ENCODE results near the gene MAPKAPK2. TPM values are rescaled to one million over a fixed set of nuclear protein-coding genes. Genes with fewer than 3 reads are reported as not detected.

Gene MAPKAPK2
- total RNA-seq, 2 experiments from 2014 or later = 157 to 166 TPM

- Histone ChIP-seq H3K4me3 (ENCODE audit: low read length) (no peak overlapping the region), H3K27ac (ENCODE audit: low read depth in 1 of 2, low read length in 2 of 2) (no peak overlapping the region), H3K36me3 (ENCODE audit: insufficient read depth, low read length) (no peaks in the 10 kb centered on the region), H3K27me3 (ENCODE audit: control insufficient read depth in 1 of 2, insufficient read depth in 2 of 2, low read length in 2 of 2) (no peaks in the 10 kb centered on the region), H3K4me1 (ENCODE audit: insufficient read depth, low read length) (peaks cover 57% of the 10 kb centered on the region), H3K9me3 (ENCODE audit: control insufficient read depth in 1 of 2, insufficient read depth in 1 of 2, low read length in 2 of 2) (no peaks in the 10 kb centered on the region)
- Mint-ChIP-seq H3K27me3 (no peaks in the 10 kb centered on the region), H3K4me3 (no peak overlapping the region), H3K27ac (peak overlapping the region; percentile 66), H3K36me3 (ENCODE audit: low read depth) (no peaks in the 10 kb centered on the region), H3K9me3 (no peaks in the 10 kb centered on the region), H3K4me1 (ENCODE audit: low read depth) (peaks cover 85% of the 10 kb centered on the region)
- no peak for ATAC-seq (ENCODE audit: poor library complexity)
- TF ChIP-seq CTCF (IDR thresholded peaks at IDR 0.05) = no peak
- ChIA-PET POLR2A (interaction anchor here (1.0 to 2.1 kb wide), 2 partner anchors 17 to 181 kb away, joined by 4 to 11 read pairs; partner anchors contain the start of gene FCMR), CTCF (no interaction called here)
- intact Hi-C loops (cut with DNase I, micrococcal nuclease) = no loop called here
- no peak for DNase-seq
Measured at GRCh38 chr1:206741142-206741701, 56.5 kb downstream of the MAPKAPK2 start.

GRCh38 chr1:206742719-206743383 lies 58.1 kb downstream of the MAPKAPK2 start:
- H3K4me3 ChIP-seq (ENCODE audit: low read length) = no peak overlapping the region
- peak overlapping the region; percentile 58 for H3K27ac Mint-ChIP-seq
- H3K4me1 Mint-ChIP-seq (ENCODE audit: low read depth) = peaks cover 69% of the 10 kb centered on the region
- intact Hi-C loops (cut with DNase I, micrococcal nuclease) = no loop called here
- DNase-seq (no peak), ATAC-seq (ENCODE audit: poor library complexity) (no peak)
- H3K9me3 ChIP-seq (ENCODE audit: control insufficient read depth in 1 of 2, insufficient read depth in 1 of 2, low read length in 2 of 2) = no peaks in the 10 kb centered on the region
- no peaks in the 10 kb centered on the region for H3K9me3 Mint-ChIP-seq
- no peaks in the 10 kb centered on the region for H3K27me3 Mint-ChIP-seq
- ChIA-PET POLR2A (interaction anchor here (0.8 kb wide), 1 partner anchor 17 kb away, joined by 3 read pairs; no protein-coding TSS in a partner anchor), CTCF (interaction anchor here (1.0 kb wide), 1 partner anchor 67 kb away, joined by 3 read pairs; no protein-coding TSS in a partner anchor)
- H3K27me3 ChIP-seq (ENCODE audit: control insufficient read depth in 1 of 2, insufficient read depth in 2 of 2, low read length in 2 of 2) = no peaks in the 10 kb centered on the region
- no peaks in the 10 kb centered on the region for H3K36me3 ChIP-seq (ENCODE audit: insufficient read depth, low read length)
- H3K4me3 Mint-ChIP-seq = no peak overlapping the region
- peaks cover 41% of the 10 kb centered on the region for H3K4me1 ChIP-seq (ENCODE audit: insufficient read depth, low read length)
- H3K27ac ChIP-seq (ENCODE audit: low read depth in 1 of 2, low read length in 2 of 2) = no peak overlapping the region
- no peaks in the 10 kb centered on the region for H3K36me3 Mint-ChIP-seq (ENCODE audit: low read depth)
- no peak for TF ChIP-seq CTCF (IDR thresholded peaks at IDR 0.05)

GRCh38 chr1:206744683-206745082 lies 60.0 kb downstream of the MAPKAPK2 start:
- Mint-ChIP-seq H3K4me3 (no peak overlapping the region), H3K9me3 (no peaks in the 10 kb centered on the region), H3K27me3 (no peaks in the 10 kb centered on the region), H3K27ac (peak overlapping the region; percentile 5), H3K36me3 (ENCODE audit: low read depth) (no peaks in the 10 kb centered on the region), H3K4me1 (ENCODE audit: low read depth) (peaks cover 62% of the 10 kb centered on the region)
- ATAC-seq (ENCODE audit: poor library complexity) = no peak
- ChIA-PET POLR2A (interaction anchor here (0.7 to 1.4 kb wide), 3 partner anchors 10 to 59 kb away, joined by 3 to 6 read pairs (median 5); no protein-coding TSS in a partner anchor), CTCF (interaction anchor here (1.0 to 1.9 kb wide), 2 partner anchors 10 to 65 kb away, joined by 4 to 14 read pairs; no protein-coding TSS in a partner anchor)
- TF ChIP-seq CTCF (IDR thresholded peaks at IDR 0.05) = no peak
- Histone ChIP-seq H3K27me3 (ENCODE audit: control insufficient read depth in 1 of 2, insufficient read depth in 2 of 2, low read length in 2 of 2) (no peaks in the 10 kb centered on the region), H3K4me3 (ENCODE audit: low read length) (no peak overlapping the region), H3K27ac (ENCODE audit: low read depth in 1 of 2, low read length in 2 of 2) (no peak overlapping the region), H3K9me3 (ENCODE audit: control insufficient read depth in 1 of 2, insufficient read depth in 1 of 2, low read length in 2 of 2) (no peaks in the 10 kb centered on the region), H3K4me1 (ENCODE audit: insufficient read depth, low read length) (peaks cover 22% of the 10 kb centered on the region), H3K36me3 (ENCODE audit: insufficient read depth, low read length) (no peaks in the 10 kb centered on the region)
- peak in 2 of 14 experiments; percentile 35 to 56 for DNase-seq
- intact Hi-C loops (cut with DNase I, micrococcal nuclease) = no loop called here

Measured in CD4-positive, alpha-beta T cell (primary cell).